ENCODE results near the gene PLEKHM3.

Gene PLEKHM3

DNA sequence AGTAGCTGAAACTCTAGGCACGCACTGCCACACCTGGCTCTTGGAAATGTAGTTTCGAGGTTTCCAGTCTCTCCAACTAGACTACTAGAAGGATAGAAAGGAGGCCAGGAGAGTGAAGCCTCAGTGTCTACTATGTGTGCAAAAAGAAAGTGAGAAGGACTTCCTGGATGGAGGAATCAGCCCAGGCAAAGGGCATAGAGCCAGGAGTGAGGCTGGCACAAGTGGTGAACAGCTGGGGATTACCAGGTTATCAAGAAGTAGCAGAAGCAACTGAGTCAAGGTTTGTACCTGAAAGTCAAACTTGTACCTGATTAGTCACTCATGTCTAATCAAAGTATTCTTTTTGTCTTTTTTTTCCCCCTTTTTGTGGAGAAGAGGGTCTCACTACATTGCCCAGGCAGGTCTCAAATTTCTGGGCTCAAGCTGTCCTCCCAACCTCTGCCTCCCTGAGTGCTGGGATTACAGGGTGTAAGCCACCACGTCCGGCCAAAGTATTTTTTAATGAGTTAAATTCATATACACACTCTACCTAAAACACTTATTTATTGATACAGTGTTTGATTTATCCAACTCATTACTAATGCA is 246.9 kb downstream of the PLEKHM3 start:
- DNase-seq, result no peak

DNA sequence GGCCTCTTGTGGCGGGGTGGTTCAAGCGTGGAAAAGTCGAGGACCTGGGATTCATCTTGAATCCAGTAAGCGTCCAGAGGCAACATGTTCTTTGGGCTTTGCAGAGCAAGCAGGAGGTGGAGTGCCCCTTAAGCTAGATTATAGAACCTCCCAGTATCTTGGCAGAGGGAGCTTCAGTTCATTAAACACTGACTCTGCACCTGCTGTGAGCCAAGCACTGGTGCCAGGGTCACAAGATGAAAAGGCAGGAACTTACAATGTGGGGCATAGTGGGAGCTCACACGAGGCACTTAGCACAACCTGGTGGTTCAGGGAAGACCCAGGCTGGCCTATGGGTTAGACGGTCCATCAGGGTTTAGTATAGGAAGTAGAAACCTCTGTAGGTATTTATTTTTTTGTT is 248.2 kb downstream of the PLEKHM3 start:
- no peak for DNase-seq

DNA sequence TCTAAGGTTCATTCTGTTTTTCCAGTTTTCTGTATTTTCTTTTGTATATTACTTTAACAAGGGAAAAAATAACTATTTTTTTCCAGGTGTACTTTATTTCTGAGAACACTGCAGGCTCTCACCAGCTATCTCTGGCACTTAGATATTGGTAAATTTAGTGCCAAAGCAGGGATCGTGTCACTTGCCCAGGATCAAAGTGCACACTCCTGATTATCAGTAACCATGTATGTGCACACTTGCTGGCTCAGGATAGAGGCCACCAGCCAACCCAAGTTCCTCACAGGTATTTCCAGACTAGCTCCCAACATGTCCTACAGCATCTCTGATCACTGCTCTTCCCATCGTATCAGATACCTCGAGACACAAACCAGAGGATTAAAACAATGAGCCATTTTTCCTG is 249.9 kb downstream of the PLEKHM3 start:
- no peak for DNase-seq

DNA sequence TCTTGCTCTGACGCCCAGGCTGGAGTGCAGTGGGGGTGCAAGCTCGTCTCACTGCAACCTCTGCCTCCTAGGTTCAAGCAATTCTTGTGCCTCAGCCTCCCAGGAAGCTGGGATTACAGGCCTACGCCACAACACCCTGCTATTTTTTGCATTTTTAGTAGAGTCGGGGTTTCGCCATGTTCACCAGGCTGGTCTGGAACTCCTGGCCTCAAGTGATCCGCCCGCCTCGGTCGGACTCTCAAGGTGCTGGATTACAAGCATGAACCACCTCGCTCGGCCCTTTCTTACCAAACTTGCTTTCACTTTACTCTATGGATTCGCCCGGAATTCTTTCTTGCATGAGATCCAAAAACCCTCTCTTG is 252.5 kb downstream of the PLEKHM3 start:
- no peak for DNase-seq

DNA sequence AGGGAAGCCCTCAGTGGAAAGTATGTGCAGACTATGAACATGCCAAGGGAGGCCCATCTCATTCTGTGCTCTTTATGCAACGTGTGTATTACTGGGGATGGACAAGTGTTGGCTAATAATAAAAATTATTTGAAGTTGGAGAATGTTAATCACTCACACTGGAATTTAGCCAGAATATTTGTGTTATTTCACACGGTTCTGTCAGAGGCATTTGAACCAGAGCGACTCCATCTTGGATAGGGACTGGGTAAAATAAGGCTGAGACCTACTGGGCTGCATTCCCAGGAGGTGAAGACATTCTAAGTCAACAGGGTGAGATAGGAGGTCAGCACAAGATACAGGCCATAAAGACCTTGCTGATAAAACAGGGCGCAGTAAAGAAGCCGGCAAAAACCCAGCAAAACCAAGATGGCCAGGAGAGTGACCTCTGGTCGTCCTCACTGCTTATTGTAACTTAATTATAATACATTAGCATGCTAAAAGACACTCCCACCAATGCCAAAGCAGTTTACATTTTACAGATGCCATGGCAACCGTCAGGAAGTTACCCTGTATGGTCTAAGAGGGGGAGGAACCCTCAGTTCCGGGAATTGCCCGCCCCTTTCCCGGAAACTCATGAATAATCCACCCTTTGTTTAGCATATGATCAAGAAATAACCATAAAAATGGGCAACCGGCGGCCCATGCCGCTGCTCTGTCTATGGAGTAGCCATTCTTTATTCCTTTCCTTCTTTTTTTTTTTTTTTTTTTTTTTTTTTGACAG is 253.1 kb downstream of the PLEKHM3 start:
- DNase-seq, result no peak

DNA sequence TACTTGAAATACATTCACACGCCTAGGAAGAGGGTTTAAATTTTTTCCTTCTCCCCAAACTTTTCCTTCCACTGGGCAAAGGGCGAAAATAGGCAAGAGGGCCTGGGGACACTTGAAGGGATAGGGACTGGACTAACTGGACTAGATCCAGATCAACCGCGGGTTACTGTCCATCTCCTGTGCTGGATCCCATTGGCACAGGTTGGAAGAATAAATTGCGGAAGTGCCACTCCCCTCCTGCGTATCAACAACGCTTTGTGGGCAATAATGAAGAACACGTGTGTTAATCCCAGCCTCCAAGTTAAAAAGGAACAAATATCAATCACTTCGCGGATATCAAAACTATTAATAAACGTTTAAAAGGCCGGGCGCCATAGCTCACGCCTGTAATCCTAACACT is 253.9 kb downstream of the PLEKHM3 start:
- no peak for DNase-seq
